K562 (cell line): ENCODE data around the gene DYRK4. TPM values are rescaled to one million over a fixed set of nuclear protein-coding genes. Genes with fewer than 3 reads are reported as not detected.

Experiments used
- BMI1 ChIP-seq: fragments of 150-350 bp; IDR thresholded peaks from 2 replicates; pipeline ENCODE4 v1.6.1; 2014; ENCODE audit warnings: low read length
- CBX8 ChIP-seq: fragments of 200-600 bp; sonication (generic); IDR thresholded peaks from 2 replicates; pipeline ENCODE4 v1.6.1; 2012; ENCODE audit warnings: borderline replicate concordance, mixed run types, low read depth, mild to moderate bottlenecking, moderate library complexity, mixed read lengths, low read length, control low read depth, inconsistent platforms; ENCODE audit not compliant: poor library complexity, severe bottlenecking; ENCODE audit errors: extremely low read depth
- CUX1 ChIP-seq: fragments of 200-800 bp; sonication (Bioruptor generic); IDR thresholded peaks from 2 replicates; pipeline ENCODE4 v1.6.1; 2016; ENCODE audit warnings: missing genetic modification characterization, missing compliant biosample characterization
- DMBX1 ChIP-seq: fragments of 250-450 bp; sonication (Bioruptor Pico); IDR thresholded peaks from 2 replicates; pipeline ENCODE4 v1.8.0; 2022; ENCODE audit warnings: inconsistent platforms, mild to moderate bottlenecking, moderate library complexity, borderline replicate concordance
- DNMT1 ChIP-seq: fragments of 450-650 bp; IDR thresholded peaks from 2 replicates; pipeline ENCODE4 v1.6.1; 2016; ENCODE audit warnings: antibody characterized with exemption, mild to moderate bottlenecking
- FOSL1 ChIP-seq: fragments of 200-800 bp; sonication (Bioruptor generic); conservative IDR thresholded peaks from 2 replicates; pipeline ENCODE4 v1.6.1; 2016; ENCODE audit warnings: missing genetic modification characterization, missing compliant biosample characterization
- GATAD2A ChIP-seq: fragments of 450-650 bp; IDR thresholded peaks from 2 replicates; pipeline ENCODE4 v1.6.1; 2017
- LARP7 ChIP-seq: fragments of 450-650 bp; IDR thresholded peaks from 2 replicates; pipeline ENCODE4 v1.6.1; 2016
- MBD1 ChIP-seq: fragments of 250-450 bp; sonication (Bioruptor Pico); IDR thresholded peaks from 2 replicates; pipeline ENCODE4 v1.8.0; 2022; ENCODE audit warnings: inconsistent platforms
- PHF20 ChIP-seq: fragments of 450-650 bp; IDR thresholded peaks from 2 replicates; pipeline ENCODE4 v1.6.1; 2018; ENCODE audit not compliant: partially characterized antibody
- PURB ChIP-seq: sonication (generic); formaldehyde crosslinking; IDR thresholded peaks from 2 replicates; pipeline ENCODE4 v1.9.0; 2021; ENCODE audit warnings: low read depth, mild to moderate bottlenecking, missing genetic modification reagents
- SMARCA4 ChIP-seq: fragments of 450-650 bp; IDR thresholded peaks from 2 replicates; pipeline ENCODE4 v1.6.1; 2016
- ZNF280B ChIP-seq: fragments of 250-450 bp; sonication (Bioruptor Pico); IDR thresholded peaks from 2 replicates; pipeline ENCODE4 v1.5.1; 2021; ENCODE audit warnings: mild to moderate bottlenecking
- ZNF512 ChIP-seq: IDR thresholded peaks from 2 replicates; pipeline ENCODE4 v1.6.1; 2016; ENCODE audit warnings: missing genetic modification characterization, missing compliant biosample characterization
- ZNF668 ChIP-seq: fragments of 250-450 bp; sonication (Bioruptor Pico); IDR thresholded peaks from 2 replicates; pipeline ENCODE4 v1.8.0; 2022; ENCODE audit warnings: mild to moderate bottlenecking, inconsistent platforms
- ZNF740 ChIP-seq, 3 experiments: fragments of 200-800 bp in 1 of 3; sonication (Bioruptor generic) in 1 of 3; sonication (generic) in 1 of 3; formaldehyde crosslinking in 1 of 3; IDR thresholded peaks; 2 replicates each; pipeline versions ENCODE4 v1.6.1 to v1.8.0; 2016 to 2022; ENCODE audit warnings: mild to moderate bottlenecking in 2 of 3, missing compliant biosample characterization in 2 of 3, missing genetic modification characterization in 2 of 3, missing genetic modification reagents in 1 of 3
- polyA plus RNA-seq, 8 experiments: library from polyadenylated mRNA; depleted of rRNA in 4 of 8; stranded (reverse) in 5 of 8; unstranded in 3 of 8; fragments of >200 nt; fragmentation: Nextera tagmentation in 2 of 8; fragmentation: Illumina TruSeq in 1 of 8; extraction: Ambion mirVana in 2 of 8; extraction: Trizol in 1 of 8; gene quantifications; 2 replicates each; pipeline versions ENCODE4 v1.2.1 to v1.2.3, GENCODE V29; 2011 to 2014; ENCODE audit warnings: inconsistent platforms in 1 of 8, missing spikeins in 1 of 8
- total RNA-seq, 7 experiments: library from RNA; depleted of rRNA in 6 of 7; stranded (reverse); fragments of >200 nt in 6 of 7; fragmentation: Illumina TruSeq in 2 of 7; extraction: Trizol in 2 of 7; gene quantifications; 2 replicates each; pipeline versions ENCODE4 v1.2.1 to v1.2.3, GENCODE V29; 2011 to 2021; ENCODE audit warnings: low replicate concordance in 1 of 7

The DYRK4 gene
- total and polyA plus RNA-seq, 9 of the 15 experiments (the other 6 are each of a cell fraction or from before 2014, with no cell fraction given), result 13.4 to 37.4 (median 22.2) TPM

GRCh38 chr12:4562034-4562657, at the start of gene DYRK4 (continued):
- no peak for TF ChIP-seq CUX1 (CRISPR knock-in tag)
- TF ChIP-seq ZNF280B (CRISPR knock-in tag), result no peak
- TF ChIP-seq DNMT1, result no peak
- TF ChIP-seq ZNF512 (tag), result peak; percentile 16; the same call in 1 of the 2 replicates
- no peak for TF ChIP-seq PURB
- no peak for TF ChIP-seq BMI1
- no peak for TF ChIP-seq CBX8
- no peak for TF ChIP-seq ZNF668 (CRISPR knock-in tag)
- TF ChIP-seq DMBX1 (CRISPR knock-in tag), result no peak
- peak; percentile 72; the same call in 1 of the 2 replicates for TF ChIP-seq MBD1 (CRISPR knock-in tag)
- no peak for TF ChIP-seq FOSL1 (tag)
- TF ChIP-seq ZNF740 (CRISPR knock-in tag; IDR thresholded peaks at IDR 0.05), result no peak
- no peak for TF ChIP-seq ZNF740 (tag; IDR thresholded peaks at IDR 0.05)
- no peak for TF ChIP-seq SMARCA4
- no peak for TF ChIP-seq GATAD2A
- TF ChIP-seq LARP7, result no peak
- TF ChIP-seq PHF20, result no peak
